Suprapubic skin (tissue), 4 donors: ENCODE measurements around the gene TLR9.

Experiments used
- CTCF ChIP-seq, 2 donors: fragments of 200-600 bp in 1 of 2; fragments of 450-650 bp in 1 of 2; sonication (generic) in 1 of 2; IDR thresholded peaks; one replicate each; pipeline ENCODE4 v1.5.1; 2016 to 2019; ENCODE audit warnings: antibody characterized with exemption in 2 of 2, mild to moderate bottlenecking in 1 of 2, moderate library complexity in 1 of 2
- POLR2A ChIP-seq, 2 donors: fragments of 450-650 bp; IDR thresholded peaks; one replicate each; pipeline ENCODE4 v1.6.1; 2017; ENCODE audit warnings: antibody characterized with exemption in 2 of 2, mild to moderate bottlenecking in 2 of 2, moderate library complexity in 2 of 2
- POLR2AphosphoS5 ChIP-seq, 3 donors: sonication (generic); formaldehyde crosslinking; IDR thresholded peaks; one replicate each; pipeline ENCODE4 v1.6.1; 2017; ENCODE audit warnings: antibody characterized with exemption in 3 of 3

DNA sequence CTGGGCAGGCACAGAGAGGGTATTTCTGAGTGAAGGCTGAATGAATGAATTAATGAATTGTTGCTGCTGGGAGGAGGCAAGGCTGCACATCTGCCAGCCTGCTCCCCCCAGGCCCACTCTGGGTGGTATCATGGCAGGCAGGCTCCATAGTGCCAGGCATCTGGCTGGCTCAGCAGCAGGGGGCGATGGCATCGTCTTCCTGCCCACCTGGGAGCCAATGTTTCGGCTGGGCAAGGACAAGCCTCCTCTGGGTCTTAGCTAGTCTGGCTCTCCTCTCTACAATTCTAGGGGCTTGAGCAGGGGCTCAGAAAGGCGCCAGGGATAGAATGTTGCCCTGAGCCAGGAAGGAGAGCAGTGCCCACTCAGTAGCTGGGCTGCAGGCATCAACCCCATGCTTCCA lies 1.7 kb upstream of the TLR9 start:
- no peak for TF ChIP-seq POLR2A (IDR thresholded peaks at IDR 0.05)
- no peak for TF ChIP-seq CTCF (IDR thresholded peaks at IDR 0.05)
- TF ChIP-seq POLR2AphosphoS5 (IDR thresholded peaks at IDR 0.05) = no peak
